Calu3 (cell line): ENCODE results near the gene FAM234A. TPM values are rescaled to one million over a fixed set of nuclear protein-coding genes. Genes with fewer than 3 reads are reported as not detected.

Experiments used
- BruUV-seq: library from RNA; stranded (reverse); fragments of 400-500 nt; replicated peaks from 2 replicates; lab custom pipeline; 2021; lab: Mats Ljungman, UMichigan
- CTCF ChIA-PET: fragments of 300-600 bp; sonication (Branson Sonifier 250); formaldehyde crosslinking; loops from one replicate; lab custom pipeline; 2022; ENCODE audit warnings: antibody characterized with exemption; lab: Charles Lee
- DNase-seq: peaks from one replicate; pipeline ENCODE4 v3.0.0; 2022
- H3K27ac Mint-ChIP-seq: one replicate; pipeline ENCODE4 v1.8.0; 2022; ENCODE audit warnings: mixed read lengths; ENCODE audit not compliant: unreplicated experiment
- H3K27me3 Mint-ChIP-seq: one replicate; pipeline ENCODE4 v1.8.0; 2022; ENCODE audit warnings: mixed read lengths; ENCODE audit not compliant: unreplicated experiment
- H3K36me3 Mint-ChIP-seq: one replicate; pipeline ENCODE4 v1.8.0; 2022; ENCODE audit warnings: mild to moderate bottlenecking, moderate library complexity, mixed read lengths; ENCODE audit not compliant: insufficient read depth, unreplicated experiment
- H3K4me1 Mint-ChIP-seq: one replicate; pipeline ENCODE4 v1.8.0; 2022; ENCODE audit warnings: mild to moderate bottlenecking, low read depth, mixed read lengths; ENCODE audit not compliant: unreplicated experiment
- H3K4me3 Mint-ChIP-seq: one replicate; pipeline ENCODE4 v1.8.0; 2022; ENCODE audit warnings: mild to moderate bottlenecking, low read depth, moderate library complexity, mixed read lengths; ENCODE audit not compliant: unreplicated experiment
- H3K9me3 Mint-ChIP-seq: one replicate; pipeline ENCODE4 v1.8.0; 2022; ENCODE audit warnings: low read depth, mixed read lengths; ENCODE audit not compliant: unreplicated experiment
- intact Hi-C: fragments of 100-400 bp; cut with micrococcal nuclease; formaldehyde crosslinking; loops from one replicate; pipeline ENCODE4 v1.10.0; 2022; ENCODE audit not compliant: unreplicated experiment
- total RNA-seq: library from RNA; stranded (reverse); gene quantifications from 2 replicates; pipeline ENCODE4 v1.2.3, GENCODE V29; 2022
- TF ChIP-seq, protein P1 (sequence below): fragments of 200-600 bp; IDR thresholded peaks from one replicate; pipeline ENCODE4 v1.8.0; 2022; ENCODE audit warnings: antibody characterized with exemption; ENCODE audit not compliant: unreplicated experiment

FAM234A gene
- total RNA-seq, 1 experiment from 2014 or later = 118 TPM

DNA sequence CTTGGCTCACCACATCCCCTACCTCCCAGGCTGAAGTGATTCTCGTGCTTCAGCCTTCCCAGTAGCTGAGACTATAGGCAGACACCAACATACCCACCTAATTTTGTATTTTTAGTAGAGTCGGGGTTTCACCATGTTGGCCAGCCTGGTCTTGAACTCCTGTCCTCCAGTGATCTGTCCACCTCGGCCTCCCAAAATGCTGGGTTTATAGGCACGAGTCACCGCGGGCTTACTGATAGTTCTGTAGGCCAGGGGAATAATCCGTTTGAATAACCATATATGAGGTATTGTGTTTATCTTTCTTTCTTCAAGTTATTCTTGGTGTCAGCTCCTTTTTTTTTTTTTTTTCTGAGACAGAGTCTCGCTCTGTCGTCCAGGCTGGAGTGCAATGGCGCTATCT, 7.7 kb downstream of the FAM234A start:
- H3K36me3 Mint-ChIP-seq = peaks cover 6% of the 10 kb centered on the region

DNA sequence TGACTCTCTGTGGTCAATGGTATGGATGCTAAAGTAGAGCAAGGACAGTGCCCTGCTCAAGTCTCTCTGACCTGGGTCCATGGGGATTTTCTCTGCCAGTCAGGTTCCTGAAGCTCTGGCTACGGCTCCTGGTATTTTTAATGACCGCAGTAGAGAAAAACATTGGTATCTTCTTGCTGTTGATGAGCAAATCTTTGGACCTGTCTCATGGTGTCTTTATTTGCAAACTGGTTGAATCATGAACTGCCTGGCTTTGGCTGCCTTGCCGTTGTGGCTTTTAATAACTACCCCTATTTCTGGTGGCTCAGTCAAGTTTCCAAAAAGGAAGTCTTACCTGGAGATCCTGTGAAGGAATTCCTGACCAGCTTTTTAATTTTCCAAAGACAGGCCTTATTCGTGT, 8.7 kb downstream of the FAM234A start:
- Mint-ChIP-seq H3K27ac (no peak overlapping the region), H3K36me3 (peaks cover 4% of the 10 kb centered on the region), H3K4me3 (no peak overlapping the region), H3K9me3 (no peaks in the 10 kb centered on the region), H3K27me3 (no peaks in the 10 kb centered on the region), H3K4me1 (no peaks in the 10 kb centered on the region)
- intact Hi-C loops = no loop called here
- no peak for DNase-seq
- no TSS peak for BruUV-seq
- CTCF ChIA-PET = interaction anchor here (0.6 kb wide), 2 partner anchors 109 to 310 kb away, joined by 3 read pairs; partner anchors contain the start of gene AXIN1
- TF ChIP-seq, protein P1, sequence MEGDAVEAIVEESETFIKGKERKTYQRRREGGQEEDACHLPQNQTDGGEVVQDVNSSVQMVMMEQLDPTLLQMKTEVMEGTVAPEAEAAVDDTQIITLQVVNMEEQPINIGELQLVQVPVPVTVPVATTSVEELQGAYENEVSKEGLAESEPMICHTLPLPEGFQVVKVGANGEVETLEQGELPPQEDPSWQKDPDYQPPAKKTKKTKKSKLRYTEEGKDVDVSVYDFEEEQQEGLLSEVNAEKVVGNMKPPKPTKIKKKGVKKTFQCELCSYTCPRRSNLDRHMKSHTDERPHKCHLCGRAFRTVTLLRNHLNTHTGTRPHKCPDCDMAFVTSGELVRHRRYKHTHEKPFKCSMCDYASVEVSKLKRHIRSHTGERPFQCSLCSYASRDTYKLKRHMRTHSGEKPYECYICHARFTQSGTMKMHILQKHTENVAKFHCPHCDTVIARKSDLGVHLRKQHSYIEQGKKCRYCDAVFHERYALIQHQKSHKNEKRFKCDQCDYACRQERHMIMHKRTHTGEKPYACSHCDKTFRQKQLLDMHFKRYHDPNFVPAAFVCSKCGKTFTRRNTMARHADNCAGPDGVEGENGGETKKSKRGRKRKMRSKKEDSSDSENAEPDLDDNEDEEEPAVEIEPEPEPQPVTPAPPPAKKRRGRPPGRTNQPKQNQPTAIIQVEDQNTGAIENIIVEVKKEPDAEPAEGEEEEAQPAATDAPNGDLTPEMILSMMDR = no peak

More for the DNA sequence above, 7.7 kb downstream of the FAM234A start:
- H3K27ac Mint-ChIP-seq = no peak overlapping the region
- TF ChIP-seq, protein P1 = no peak
- no peak overlapping the region for H3K4me3 Mint-ChIP-seq
- no peaks in the 10 kb centered on the region for H3K9me3 Mint-ChIP-seq
- BruUV-seq = no TSS peak
- H3K27me3 Mint-ChIP-seq = no peaks in the 10 kb centered on the region
- DNase-seq = no peak
- no peaks in the 10 kb centered on the region for H3K4me1 Mint-ChIP-seq
- intact Hi-C loops = no loop called here
- CTCF ChIA-PET = no interaction called here

DNA sequence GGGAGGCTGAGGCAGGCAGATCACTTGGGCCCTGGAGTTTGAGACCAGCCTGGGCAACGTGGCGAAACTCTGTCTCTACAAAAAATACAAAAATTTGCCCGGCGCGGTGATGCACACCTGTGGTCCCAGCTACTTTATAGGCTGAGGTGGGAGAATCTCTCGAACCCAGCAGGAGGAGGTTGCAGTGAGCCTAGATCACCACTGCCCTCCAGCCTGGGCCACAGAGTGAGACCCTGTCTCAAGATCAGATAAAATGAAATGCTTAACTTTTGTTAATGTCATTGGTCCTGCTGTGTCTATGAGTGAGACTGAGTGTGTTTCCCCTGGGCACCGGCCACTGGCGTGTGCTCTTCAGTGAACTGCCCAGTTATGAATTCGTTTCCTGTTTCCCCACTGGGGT, 10.5 kb downstream of the FAM234A start:
- H3K36me3 Mint-ChIP-seq = peaks cover 1% of the 10 kb centered on the region
- H3K4me3 Mint-ChIP-seq = no peak overlapping the region
- no peaks in the 10 kb centered on the region for H3K27me3 Mint-ChIP-seq
- intact Hi-C loops = no loop called here
- no peak overlapping the region for H3K27ac Mint-ChIP-seq
- DNase-seq = no peak
- H3K9me3 Mint-ChIP-seq = no peaks in the 10 kb centered on the region
- BruUV-seq = no TSS peak
- TF ChIP-seq, protein P1 = no peak
- CTCF ChIA-PET = no interaction called here
- H3K4me1 Mint-ChIP-seq = peaks cover 2% of the 10 kb centered on the region

DNA sequence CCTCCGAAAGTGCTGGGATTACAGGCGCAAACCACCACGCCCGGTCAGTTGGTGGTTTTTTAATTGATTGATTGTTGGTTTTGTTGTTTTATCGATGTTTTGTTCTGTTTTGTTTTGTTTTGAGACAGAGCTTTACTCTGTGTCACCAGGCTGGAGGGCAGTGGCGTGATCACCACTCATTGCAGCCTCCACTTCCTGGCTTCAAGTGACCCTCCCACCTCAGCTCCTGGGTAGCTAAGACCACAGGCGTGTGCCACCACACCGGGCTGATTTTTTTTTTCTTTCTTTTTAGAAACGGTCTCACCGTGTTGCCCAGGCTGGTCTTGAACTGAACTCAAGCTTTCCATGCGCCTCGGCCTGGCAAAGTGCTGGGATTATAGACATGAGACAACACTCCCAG, 12.4 kb downstream of the FAM234A start:
- DNase-seq = no peak
- TF ChIP-seq, protein P1 = no peak
- no peaks in the 10 kb centered on the region for H3K27me3 Mint-ChIP-seq
- H3K27ac Mint-ChIP-seq = no peak overlapping the region
- peaks cover 11% of the 10 kb centered on the region for H3K4me1 Mint-ChIP-seq
- intact Hi-C loops = no loop called here
- CTCF ChIA-PET = interaction anchor here (0.7 kb wide), 1 partner anchor 17 kb away, joined by 3 read pairs; no protein-coding TSS in a partner anchor
- no peak overlapping the region for H3K4me3 Mint-ChIP-seq
- no TSS peak for BruUV-seq
- peaks cover 13% of the 10 kb centered on the region for H3K36me3 Mint-ChIP-seq
- H3K9me3 Mint-ChIP-seq = no peaks in the 10 kb centered on the region
